C4-2B (cell line): ENCODE results near the gene PRDX6.
A peak's percentile ranks its signal among the peaks of the same experiment; 100 is the strongest.
"Not testable (repeated sequence)": the region's sequence is repeated elsewhere in the genome, so short reads cannot be mapped to it uniquely, and the experiment has no call there.

ENCODE experiments used
- H3K27ac ChIP-seq: fragments of 450-650 bp; 2 replicates; pipeline ENCODE4 v1.5.1; 2017
- CTCF ChIP-seq: fragments of 450-650 bp; conservative IDR thresholded peaks from 2 replicates; pipeline ENCODE4 v1.5.1; 2017; ENCODE audit warnings: mild to moderate bottlenecking
- ZFX ChIP-seq: fragments of 450-650 bp; IDR thresholded peaks from 2 replicates; pipeline ENCODE4 v1.6.1; 2017

PRDX6 gene

GRCh38 chr1:173489149-173489600 is 12.0 kb downstream of the PRDX6 start:
- H3K27ac ChIP-seq, result no peak overlapping the region
- no peak for TF ChIP-seq ZFX
- peak; percentile 17; the same call in 1 of the 2 replicates for TF ChIP-seq CTCF

GRCh38 chr1:173489929-173490328 is 12.8 kb downstream of the PRDX6 start:
- no peak overlapping the region for H3K27ac ChIP-seq
- TF ChIP-seq ZFX (no peak), CTCF (no peak)

- H3K27ac ChIP-seq, result no peak overlapping the region
- TF ChIP-seq CTCF, result no peak
- TF ChIP-seq ZFX, result no peak
These were observed 14.4 kb downstream of the PRDX6 start for GRCh38 chr1:173491508-173491907.

- H3K27ac ChIP-seq, result not testable (repeated sequence)
These were observed 16.0 kb downstream of the PRDX6 start for GRCh38 chr1:173493125-173493524.

GRCh38 chr1:173495609-173496267 is 18.6 kb downstream of the PRDX6 start:
- H3K27ac ChIP-seq, result no peak overlapping the region
- TF ChIP-seq ZFX (no peak), CTCF (no peak)

GRCh38 chr1:173496757-173497320 is 19.7 kb downstream of the PRDX6 start:
- no peak for TF ChIP-seq ZFX
- no peak for TF ChIP-seq CTCF
- H3K27ac ChIP-seq, result no peak overlapping the region

- TF ChIP-seq CTCF (no peak), ZFX (no peak)
- no peak overlapping the region for H3K27ac ChIP-seq
These were observed 22.6 kb downstream of the PRDX6 start for GRCh38 chr1:173499729-173500128.

- no peak overlapping the region for H3K27ac ChIP-seq
- TF ChIP-seq ZFX (no peak), CTCF (no peak)
These were observed 25.0 kb downstream of the PRDX6 start for GRCh38 chr1:173502104-173502503.
